Measurements from ENCODE around the gene NCK1.

The NCK1 gene

GRCh38 chr3:136949708-136950107, 87.7 kb downstream of the NCK1 start:
- H3K27me3 ChIP-seq: no peaks in the 10 kb centered on the region
- peaks cover 0 to 50% (median 5%) of the 10 kb centered on the region in 10 experiments; a peak in 9 of 20 replicates for H3K4me1 ChIP-seq
- H4K20me1 ChIP-seq: peaks cover 0 to 56% (median 0%) of the 10 kb centered on the region in 11 experiments; a peak in 5 of 22 replicates
- peaks cover 17 to 49% (median 27%) of the 10 kb centered on the region in 11 experiments for H3K36me3 ChIP-seq
- H3K4me3 ChIP-seq: no peak overlapping the region
- no peak overlapping the region for H3K9ac ChIP-seq
- peak overlapping the region in 2 of 11 experiments; percentile 68 to 70; a peak in 3 of 22 replicates for H3K4me2 ChIP-seq
- H3K9me3 ChIP-seq (replicated peaks in 1 of 11): peaks cover 0 to 12% (median 7%) of the 10 kb centered on the region in 11 experiments; a peak in 12 of 22 replicates
- H3K27ac ChIP-seq: no peak overlapping the region
- no peak for TF ChIP-seq Cebpa-rat (IDR thresholded peaks at IDR 0.05)

GRCh38 chr3:136950623-136951022, 88.6 kb downstream of the NCK1 start:
- Histone ChIP-seq H3K4me1 (peaks cover 0 to 51% (median 5%) of the 10 kb centered on the region in 10 experiments; a peak in 9 of 20 replicates), H3K4me3 (no peak overlapping the region)

GRCh38 chr3:136952292-136952691, 90.3 kb downstream of the NCK1 start:
- Histone ChIP-seq H3K27me3 (no peaks in the 10 kb centered on the region), H3K9me3 (replicated peaks in 1 of 11) (no peaks in the 10 kb centered on the region), H3K4me2 (no peak overlapping the region), H3K36me3 (peaks cover 0 to 30% (median 12%) of the 10 kb centered on the region in 11 experiments; a peak in 10 of 22 replicates), H4K20me1 (peaks cover 0 to 42% (median 0%) of the 10 kb centered on the region in 11 experiments; a peak in 5 of 22 replicates), H3K9ac (no peak overlapping the region), H3K4me3 (no peak overlapping the region), H3K4me1 (peaks cover 0 to 51% (median 5%) of the 10 kb centered on the region in 10 experiments; a peak in 9 of 20 replicates), H3K27ac (no peak overlapping the region)
- no peak for TF ChIP-seq Cebpa-rat (IDR thresholded peaks at IDR 0.05)

More at GRCh38 chr3:136950623-136951022, 88.6 kb downstream of the NCK1 start:
- Histone ChIP-seq H4K20me1 (peaks cover 0 to 49% (median 0%) of the 10 kb centered on the region in 11 experiments; a peak in 5 of 22 replicates), H3K27me3 (no peaks in the 10 kb centered on the region), H3K9ac (no peak overlapping the region), H3K36me3 (peaks cover 10 to 42% (median 19%) of the 10 kb centered on the region in 11 experiments), H3K4me2 (peak overlapping the region in 2 of 11 experiments; percentile 68 to 70; a peak in 4 of 22 replicates), H3K9me3 (replicated peaks in 1 of 11) (peaks cover 0 to 7% (median 4%) of the 10 kb centered on the region in 11 experiments; a peak in 12 of 22 replicates), H3K27ac (peak overlapping the region in 2 of 11 experiments; percentile 15 to 19; a peak in 2 of 22 replicates)
- TF ChIP-seq Cebpa-rat (IDR thresholded peaks at IDR 0.05): no peak

- no peak overlapping the region for H3K27ac ChIP-seq
- no peak overlapping the region for H3K4me3 ChIP-seq
- H4K20me1 ChIP-seq: peaks cover 0 to 26% (median 0%) of the 10 kb centered on the region in 11 experiments; a peak in 3 of 22 replicates
- peaks cover 0 to 20% (median 4%) of the 10 kb centered on the region in 11 experiments; a peak in 9 of 22 replicates for H3K36me3 ChIP-seq
- no peak overlapping the region for H3K9ac ChIP-seq
- H3K9me3 ChIP-seq (replicated peaks in 1 of 11): no peaks in the 10 kb centered on the region
- peaks cover 0 to 41% (median 1%) of the 10 kb centered on the region in 10 experiments; a peak in 8 of 20 replicates for H3K4me1 ChIP-seq
- H3K27me3 ChIP-seq: no peaks in the 10 kb centered on the region
- no peak for TF ChIP-seq Cebpa-rat (IDR thresholded peaks at IDR 0.05)
- peak overlapping the region in 1 of 11 experiments; percentile 15; a peak in 1 of 22 replicates for H3K4me2 ChIP-seq
Measured at GRCh38 chr3:136954251-136954650, 92.2 kb downstream of the NCK1 start.

- Histone ChIP-seq H3K4me1 (peaks cover 0 to 32% (median 0%) of the 10 kb centered on the region in 10 experiments; a peak in 6 of 20 replicates), H3K9me3 (replicated peaks in 1 of 11) (no peaks in the 10 kb centered on the region), H3K4me2 (no peak overlapping the region), H4K20me1 (peaks cover 0 to 16% (median 0%) of the 10 kb centered on the region in 11 experiments; a peak in 2 of 22 replicates), H3K36me3 (peaks cover 0 to 23% (median 7%) of the 10 kb centered on the region in 11 experiments; a peak in 10 of 22 replicates), H3K27me3 (no peaks in the 10 kb centered on the region), H3K4me3 (no peak overlapping the region), H3K9ac (no peak overlapping the region), H3K27ac (no peak overlapping the region)
- no peak for TF ChIP-seq Cebpa-rat (IDR thresholded peaks at IDR 0.05)
Measured at GRCh38 chr3:136954980-136955780, 93.2 kb downstream of the NCK1 start.

GRCh38 chr3:136955813-136956212, 93.8 kb downstream of the NCK1 start:
- no peak overlapping the region for H3K4me2 ChIP-seq
- H3K9ac ChIP-seq: no peak overlapping the region
- H3K27ac ChIP-seq: no peak overlapping the region
- H3K4me3 ChIP-seq: no peak overlapping the region
- H3K36me3 ChIP-seq: peaks cover 0 to 17% (median 7%) of the 10 kb centered on the region in 11 experiments; a peak in 8 of 22 replicates
- H3K9me3 ChIP-seq (replicated peaks in 1 of 11): no peaks in the 10 kb centered on the region
- H3K27me3 ChIP-seq: no peaks in the 10 kb centered on the region
- H3K4me1 ChIP-seq: peaks cover 0 to 26% (median 0%) of the 10 kb centered on the region in 10 experiments; a peak in 5 of 20 replicates
- TF ChIP-seq Cebpa-rat (IDR thresholded peaks at IDR 0.05): no peak
- H4K20me1 ChIP-seq: peaks cover 0 to 10% (median 0%) of the 10 kb centered on the region in 11 experiments; a peak in 2 of 22 replicates

- H3K36me3 ChIP-seq: peaks cover 0 to 13% (median 6%) of the 10 kb centered on the region in 11 experiments; a peak in 6 of 22 replicates
- H3K27me3 ChIP-seq: no peaks in the 10 kb centered on the region
- H3K4me1 ChIP-seq: peaks cover 0 to 15% (median 0%) of the 10 kb centered on the region in 10 experiments; a peak in 2 of 20 replicates
- H3K9ac ChIP-seq: no peak overlapping the region
- H3K4me2 ChIP-seq: no peak overlapping the region
- no peak for TF ChIP-seq Cebpa-rat (IDR thresholded peaks at IDR 0.05)
- no peak overlapping the region for H3K27ac ChIP-seq
- no peaks in the 10 kb centered on the region for H3K9me3 ChIP-seq (replicated peaks in 1 of 11)
- no peak overlapping the region for H3K4me3 ChIP-seq
- no peaks in the 10 kb centered on the region; a peak in 1 of 22 replicates for H4K20me1 ChIP-seq
Measured at GRCh38 chr3:136956971-136957370, 95.0 kb downstream of the NCK1 start.

- H3K9ac ChIP-seq: no peak within 1 kb of the TSS
- no peaks in the 10 kb centered on the region for H4K20me1 ChIP-seq
- H3K27ac ChIP-seq: no peak within 1 kb of the TSS
- no peak within 1 kb of the TSS for H3K4me2 ChIP-seq
- H3K4me3 ChIP-seq: no peak within 1 kb of the TSS
- TF ChIP-seq Cebpa-rat (IDR thresholded peaks at IDR 0.05): no peak
- H3K9me3 ChIP-seq (replicated peaks in 1 of 11): no peaks in the 10 kb centered on the region
- H3K4me1 ChIP-seq: peaks cover 0 to 15% (median 0%) of the 10 kb centered on the region in 10 experiments; a peak in 2 of 20 replicates
- no peaks in the 10 kb centered on the region for H3K27me3 ChIP-seq
- peaks cover 0 to 12% (median 4%) of the 10 kb centered on the region in 11 experiments; a peak in 6 of 22 replicates for H3K36me3 ChIP-seq
Measured at GRCh38 chr3:136957751-136958288, 95.8 kb downstream of the NCK1 start, which contains the start of gene IL20RB. Gene IL20RB (plus strand): TSS chr3:136957983. CDS start chr3:136958114, 131 bp downstream.

Data from BLaER1 treated with 17β-estradiol and CSF1 and Interleukin-3, amounts not matched to agents 10 nM and 100 nM (cell line).